ENCODE results near the gene TULP1.
A peak's percentile ranks its signal among the peaks of the same experiment; 100 is the strongest.

The TULP1 gene

DNA sequence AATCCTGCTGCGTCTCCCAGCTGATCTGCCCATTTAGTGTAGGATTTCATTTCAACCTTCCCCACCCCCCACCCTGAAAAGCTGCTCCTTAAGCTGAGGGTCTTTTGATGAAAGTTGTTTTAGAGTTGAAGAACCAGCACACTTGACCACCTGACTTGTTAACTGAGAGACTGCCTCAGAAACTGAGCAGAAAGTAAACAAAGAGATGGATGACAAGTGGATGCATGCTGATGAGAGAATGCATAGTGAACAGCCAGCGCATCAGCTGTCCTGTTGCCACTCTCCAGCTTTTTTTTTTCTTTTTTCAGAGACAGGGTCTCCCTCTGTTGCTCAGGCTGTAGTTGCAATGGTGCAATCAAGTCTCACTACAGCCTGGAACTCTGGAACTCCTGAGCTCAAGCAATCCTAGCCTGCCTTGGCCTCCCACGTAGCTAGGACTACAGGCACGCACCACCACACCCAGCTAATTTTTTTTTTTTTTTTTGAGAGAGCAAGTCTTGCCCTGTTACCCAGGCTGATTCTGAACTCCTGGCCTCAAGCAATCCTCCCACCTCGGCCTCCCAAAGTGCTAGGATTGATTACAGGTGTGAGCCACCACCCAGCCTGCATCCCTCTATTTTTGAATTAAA, 35.0 kb downstream of the TULP1 start:
- H3K9ac ChIP-seq (ENCODE audit: low read depth, low read length), result no peak overlapping the region
- no peak overlapping the region for H3K4me3 ChIP-seq (ENCODE audit: low read length)
- no peaks in the 10 kb centered on the region for H3K27me3 ChIP-seq (ENCODE audit: control insufficient read depth, insufficient read depth, low read length)
- H3K36me3 ChIP-seq (ENCODE audit: insufficient read depth, low read length), result peaks cover 76% of the 10 kb centered on the region
- no peak overlapping the region for H3K4me2 ChIP-seq (ENCODE audit: low read length)
- no peaks in the 10 kb centered on the region for H3K4me1 ChIP-seq (ENCODE audit: control insufficient read depth, insufficient read depth, low read length)
- no peaks in the 10 kb centered on the region for H3K9me3 ChIP-seq (replicated peaks; ENCODE audit: low read length)

DNA sequence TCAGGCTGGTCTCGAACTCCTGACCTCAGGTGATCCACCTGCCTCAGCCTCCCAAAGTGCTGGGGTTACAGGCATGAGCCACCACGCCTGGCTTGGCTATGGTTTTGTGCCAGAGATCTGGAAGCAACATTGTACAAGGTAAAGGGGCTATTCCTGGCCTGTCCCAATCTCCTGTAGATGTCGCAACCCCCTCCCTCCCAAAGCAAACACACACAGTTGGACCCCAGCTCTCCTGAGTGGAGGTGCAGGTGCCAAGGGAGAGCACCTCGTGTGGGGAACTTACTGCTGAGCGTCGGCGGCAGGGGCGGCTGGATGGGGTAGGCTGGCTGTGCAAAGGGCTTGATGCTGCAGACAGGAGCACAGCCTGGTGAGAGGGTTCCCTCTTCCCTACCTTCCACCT, 35.7 kb downstream of the TULP1 start:
- H3K27me3 ChIP-seq (ENCODE audit: control insufficient read depth, insufficient read depth, low read length), result no peaks in the 10 kb centered on the region
- H3K9me3 ChIP-seq (replicated peaks; ENCODE audit: low read length), result no peaks in the 10 kb centered on the region
- H3K4me2 ChIP-seq (ENCODE audit: low read length), result no peak overlapping the region
- no peak overlapping the region for H3K9ac ChIP-seq (ENCODE audit: low read depth, low read length)
- no peak overlapping the region for H3K4me3 ChIP-seq (ENCODE audit: low read length)
- H3K36me3 ChIP-seq (ENCODE audit: insufficient read depth, low read length), result peaks cover 77% of the 10 kb centered on the region
- H3K4me1 ChIP-seq (ENCODE audit: control insufficient read depth, insufficient read depth, low read length), result peaks cover 3% of the 10 kb centered on the region

DNA sequence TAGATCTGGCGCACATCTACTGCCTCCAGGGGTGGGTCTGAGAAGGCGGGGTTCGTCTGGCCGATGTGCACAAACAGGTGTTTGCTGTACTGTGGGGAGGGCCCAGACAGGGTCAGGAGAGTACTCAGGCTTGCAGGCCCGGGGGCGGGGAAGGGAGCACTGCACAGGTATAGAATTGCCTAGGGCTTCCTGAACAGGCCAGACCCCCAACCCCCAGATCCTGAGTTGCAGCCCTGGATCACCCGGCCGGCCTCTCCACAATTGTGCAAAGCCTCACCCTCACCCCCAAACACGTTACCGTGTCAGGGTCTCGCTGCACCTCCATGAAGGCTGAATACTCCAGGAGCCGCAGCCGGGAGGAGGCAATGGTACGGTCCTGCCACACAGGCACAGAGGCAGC, 36.7 kb downstream of the TULP1 start:
- no peak overlapping the region for H3K4me2 ChIP-seq (ENCODE audit: low read length)
- H3K4me1 ChIP-seq (ENCODE audit: control insufficient read depth, insufficient read depth, low read length), result peaks cover 13% of the 10 kb centered on the region
- H3K9ac ChIP-seq (ENCODE audit: low read depth, low read length), result no peak overlapping the region
- H3K4me3 ChIP-seq (ENCODE audit: low read length), result no peak overlapping the region
- no peaks in the 10 kb centered on the region for H3K9me3 ChIP-seq (replicated peaks; ENCODE audit: low read length)
- H3K27me3 ChIP-seq (ENCODE audit: control insufficient read depth, insufficient read depth, low read length), result no peaks in the 10 kb centered on the region
- H3K36me3 ChIP-seq (ENCODE audit: insufficient read depth, low read length), result peaks cover 80% of the 10 kb centered on the region

DNA sequence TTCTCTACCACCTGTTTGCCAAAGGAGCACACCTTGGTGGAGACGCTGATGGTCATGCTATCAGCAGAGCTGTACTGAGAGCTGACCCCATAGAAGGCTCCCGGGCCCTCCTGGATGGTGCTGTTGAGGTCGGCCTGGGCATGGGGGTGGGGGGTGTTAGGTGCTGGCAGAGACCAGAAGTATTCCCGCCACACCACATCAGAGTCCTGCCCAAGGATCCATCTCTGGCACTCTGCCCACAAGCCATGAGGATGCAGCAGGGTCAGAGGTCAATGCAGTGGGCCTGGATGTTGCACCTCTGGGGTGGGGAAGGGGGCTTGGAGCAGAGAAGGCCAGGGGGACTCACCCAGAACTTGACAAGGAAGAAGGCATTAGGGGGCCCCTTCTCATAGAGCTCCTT, 37.1 kb downstream of the TULP1 start:
- no peak overlapping the region for H3K9ac ChIP-seq (ENCODE audit: low read depth, low read length)
- H3K27me3 ChIP-seq (ENCODE audit: control insufficient read depth, insufficient read depth, low read length), result no peaks in the 10 kb centered on the region
- no peaks in the 10 kb centered on the region for H3K9me3 ChIP-seq (replicated peaks; ENCODE audit: low read length)
- peaks cover 82% of the 10 kb centered on the region for H3K36me3 ChIP-seq (ENCODE audit: insufficient read depth, low read length)
- H3K4me1 ChIP-seq (ENCODE audit: control insufficient read depth, insufficient read depth, low read length), result peaks cover 18% of the 10 kb centered on the region
- H3K4me3 ChIP-seq (ENCODE audit: low read length), result no peak overlapping the region
- H3K4me2 ChIP-seq (ENCODE audit: low read length), result no peak overlapping the region

DNA sequence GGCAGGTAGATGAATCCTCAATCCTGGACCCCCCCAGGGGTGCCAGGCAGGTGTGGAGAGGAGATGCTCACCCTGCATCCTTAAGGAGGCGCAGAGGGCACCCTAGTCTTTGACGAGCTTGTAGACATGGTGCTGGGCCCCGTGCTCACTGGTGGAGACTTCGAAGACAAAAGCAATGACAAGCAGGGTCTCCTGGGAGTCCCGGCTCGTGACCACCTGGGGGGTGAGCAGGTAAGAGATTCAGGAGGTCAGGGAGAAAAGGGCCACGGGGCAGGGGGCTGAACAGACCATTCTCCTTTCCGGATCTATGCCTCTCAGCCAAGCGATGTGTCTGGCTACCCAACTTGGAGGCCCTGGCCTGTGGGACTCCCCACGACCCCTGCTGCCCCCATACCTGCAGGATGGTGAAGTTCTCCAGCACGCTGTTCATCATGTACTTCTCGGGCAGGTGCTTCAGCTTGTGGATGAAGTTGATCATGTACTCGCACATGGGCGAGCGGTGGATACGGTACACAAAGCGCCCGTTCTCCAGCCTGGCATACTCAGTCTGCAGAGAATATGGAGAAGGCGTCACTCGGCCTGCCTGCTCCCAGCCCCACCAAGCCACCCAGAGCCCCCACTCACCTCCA, 37.6 kb downstream of the TULP1 start:
- H3K9ac ChIP-seq (ENCODE audit: low read depth, low read length), result no peak overlapping the region
- H3K4me3 ChIP-seq (ENCODE audit: low read length), result no peak overlapping the region
- H3K36me3 ChIP-seq (ENCODE audit: insufficient read depth, low read length), result peaks cover 83% of the 10 kb centered on the region
- H3K4me1 ChIP-seq (ENCODE audit: control insufficient read depth, insufficient read depth, low read length), result peaks cover 23% of the 10 kb centered on the region
- H3K4me2 ChIP-seq (ENCODE audit: low read length), result no peak overlapping the region
- H3K27me3 ChIP-seq (ENCODE audit: control insufficient read depth, insufficient read depth, low read length), result no peaks in the 10 kb centered on the region
- no peaks in the 10 kb centered on the region for H3K9me3 ChIP-seq (replicated peaks; ENCODE audit: low read length)

DNA sequence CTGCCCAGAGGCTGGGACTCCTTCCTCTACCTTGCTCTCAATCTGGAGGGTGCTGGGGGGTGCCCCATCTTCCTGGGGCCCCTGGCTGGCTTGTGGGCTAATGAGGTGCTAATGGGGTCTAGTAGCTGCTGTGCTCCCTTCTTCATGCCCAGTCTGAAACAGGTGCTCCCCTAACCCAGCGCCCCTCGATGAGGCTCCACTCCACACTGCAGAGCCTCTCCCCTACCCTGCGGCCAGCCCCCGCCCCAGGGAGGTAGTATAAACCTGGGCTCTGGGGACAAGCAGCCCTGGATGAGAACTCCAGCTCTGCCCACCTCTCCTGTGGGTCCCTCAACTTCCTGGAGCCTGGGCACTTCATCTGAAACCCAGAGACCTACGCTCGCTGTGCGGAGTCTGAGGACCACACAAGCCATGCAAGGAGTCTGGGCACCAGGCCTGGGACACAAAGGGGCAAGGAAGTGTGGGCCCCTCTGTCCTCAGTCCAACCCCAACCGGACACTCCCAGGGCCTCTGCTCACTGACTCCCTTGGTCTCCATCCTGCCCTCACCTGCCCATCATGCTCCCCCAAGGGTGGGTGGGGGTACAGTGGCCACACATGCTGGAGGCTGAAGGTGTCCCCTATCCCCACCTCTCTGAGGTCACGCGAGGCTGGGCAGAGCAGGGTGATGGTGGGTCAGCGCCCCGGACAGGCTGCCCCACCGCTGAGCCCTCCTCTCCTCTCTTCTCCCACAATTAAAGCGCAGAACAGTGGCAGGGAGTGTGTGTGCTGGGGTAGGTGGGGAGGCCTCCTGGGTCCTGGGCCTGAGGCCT, 38.4 kb downstream of the TULP1 start:
- Histone ChIP-seq H3K4me2 (ENCODE audit: low read length) (no peak overlapping the region), H3K4me3 (ENCODE audit: low read length) (no peak overlapping the region), H3K9me3 (replicated peaks; ENCODE audit: low read length) (no peaks in the 10 kb centered on the region), H3K4me1 (ENCODE audit: control insufficient read depth, insufficient read depth, low read length) (peaks cover 25% of the 10 kb centered on the region), H3K36me3 (ENCODE audit: insufficient read depth, low read length) (peaks cover 84% of the 10 kb centered on the region), H3K27me3 (ENCODE audit: control insufficient read depth, insufficient read depth, low read length) (no peaks in the 10 kb centered on the region), H3K9ac (ENCODE audit: low read depth, low read length) (no peak overlapping the region)

DNA sequence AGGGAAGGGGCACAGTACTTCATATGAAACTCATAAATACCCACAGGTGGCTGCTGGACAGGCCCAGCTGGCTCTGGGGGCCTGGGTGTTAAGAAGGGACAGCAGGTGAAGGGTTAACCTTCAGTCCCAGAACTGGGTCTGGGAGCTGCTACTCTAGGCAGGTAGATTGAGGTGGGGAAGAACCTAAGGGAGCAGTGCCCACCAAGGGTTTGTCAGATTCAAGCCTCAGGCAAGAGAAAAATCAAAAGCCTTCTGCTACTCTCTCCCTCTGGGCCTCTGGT, 38.9 kb downstream of the TULP1 start:
- peaks cover 25% of the 10 kb centered on the region for H3K4me1 ChIP-seq (ENCODE audit: control insufficient read depth, insufficient read depth, low read length)
- peaks cover 86% of the 10 kb centered on the region for H3K36me3 ChIP-seq (ENCODE audit: insufficient read depth, low read length)

DNA sequence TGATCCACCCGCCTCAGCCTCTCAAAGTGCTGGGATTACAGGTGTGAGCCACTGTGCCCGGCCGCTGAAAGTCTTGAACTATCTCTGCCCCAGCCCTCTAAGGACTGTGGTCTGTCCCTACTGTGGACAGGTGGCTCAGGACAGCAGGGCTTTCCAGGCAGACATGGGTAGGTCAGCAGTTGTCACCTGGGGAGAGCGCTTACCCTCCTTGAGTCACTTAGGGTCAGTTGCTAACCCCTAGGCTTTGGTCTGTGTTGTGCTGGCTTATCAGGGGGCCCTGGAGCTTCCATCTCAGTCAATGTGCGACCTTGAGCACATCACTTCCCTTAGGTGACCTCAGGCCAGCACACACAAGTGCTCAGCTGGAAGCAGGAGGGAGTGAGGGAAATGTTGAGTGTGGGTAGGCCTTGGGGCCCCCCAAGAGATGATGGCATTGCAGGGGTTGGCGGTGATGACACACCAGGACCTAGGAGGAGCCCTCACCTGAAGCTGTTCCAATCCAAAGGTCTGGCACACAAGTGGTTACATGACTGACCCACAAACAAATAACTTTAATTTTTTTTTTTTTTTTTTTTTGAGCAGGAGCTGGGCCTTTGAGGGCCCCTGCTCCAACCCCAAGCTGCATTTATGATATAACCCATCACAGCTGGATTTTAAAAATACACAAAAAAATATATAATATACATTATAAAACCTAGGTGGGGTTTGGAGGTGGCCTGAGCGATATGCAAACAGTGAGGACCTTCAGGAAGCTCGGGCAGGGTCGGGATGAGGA, 39.4 kb downstream of the TULP1 start:
- H3K36me3 ChIP-seq (ENCODE audit: insufficient read depth, low read length), result peaks cover 87% of the 10 kb centered on the region

More for the DNA sequence above, 38.9 kb downstream of the TULP1 start:
- H3K9me3 ChIP-seq (replicated peaks; ENCODE audit: low read length), result no peaks in the 10 kb centered on the region
- no peak overlapping the region for H3K4me2 ChIP-seq (ENCODE audit: low read length)
- no peaks in the 10 kb centered on the region for H3K27me3 ChIP-seq (ENCODE audit: control insufficient read depth, insufficient read depth, low read length)
- no peak overlapping the region for H3K9ac ChIP-seq (ENCODE audit: low read depth, low read length)
- no peak overlapping the region for H3K4me3 ChIP-seq (ENCODE audit: low read length)

DNA sequence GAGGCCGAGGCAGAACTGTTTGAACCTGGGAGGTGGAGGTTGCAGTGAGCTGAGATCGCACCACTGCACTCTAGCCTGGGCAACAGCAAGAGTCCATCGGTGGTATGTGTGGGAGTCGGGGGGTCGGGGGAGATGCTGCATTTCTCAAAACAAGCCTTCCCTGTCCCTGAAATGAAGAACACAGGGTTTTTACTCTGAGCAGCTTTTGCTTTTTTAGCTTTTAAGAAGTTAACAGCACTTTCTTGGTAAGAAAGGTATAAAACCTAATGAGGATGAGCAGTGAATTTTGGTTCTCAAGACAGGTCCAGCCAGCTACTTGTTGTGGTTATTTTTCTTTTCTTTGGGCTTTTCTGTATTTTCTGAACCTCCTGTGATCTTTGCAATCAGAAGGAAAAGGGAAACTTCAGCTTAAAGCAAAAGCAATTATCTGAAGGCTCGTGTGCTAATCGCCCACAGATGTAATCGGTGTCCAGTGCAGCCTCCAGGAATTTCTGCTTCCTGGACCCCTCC, 40.8 kb downstream of the TULP1 start:
- peaks cover 31% of the 10 kb centered on the region for H3K4me1 ChIP-seq (ENCODE audit: control insufficient read depth, insufficient read depth, low read length)
- H3K36me3 ChIP-seq (ENCODE audit: insufficient read depth, low read length), result peaks cover 73% of the 10 kb centered on the region
- H3K4me2 ChIP-seq (ENCODE audit: low read length), result peak overlapping the region; percentile 21
- H3K9ac ChIP-seq (ENCODE audit: low read depth, low read length), result peak overlapping the region; percentile 3
- no peaks in the 10 kb centered on the region for H3K9me3 ChIP-seq (replicated peaks; ENCODE audit: low read length)
- no peaks in the 10 kb centered on the region for H3K27me3 ChIP-seq (ENCODE audit: control insufficient read depth, insufficient read depth, low read length)
- H3K4me3 ChIP-seq (ENCODE audit: low read length), result peak overlapping the region; percentile 95

More for the DNA sequence above, 39.4 kb downstream of the TULP1 start:
- Histone ChIP-seq H3K27me3 (ENCODE audit: control insufficient read depth, insufficient read depth, low read length) (no peaks in the 10 kb centered on the region), H3K4me2 (ENCODE audit: low read length) (no peak overlapping the region), H3K4me3 (ENCODE audit: low read length) (no peak overlapping the region), H3K9ac (ENCODE audit: low read depth, low read length) (no peak overlapping the region), H3K9me3 (replicated peaks; ENCODE audit: low read length) (no peaks in the 10 kb centered on the region), H3K4me1 (ENCODE audit: control insufficient read depth, insufficient read depth, low read length) (peaks cover 25% of the 10 kb centered on the region)

DNA sequence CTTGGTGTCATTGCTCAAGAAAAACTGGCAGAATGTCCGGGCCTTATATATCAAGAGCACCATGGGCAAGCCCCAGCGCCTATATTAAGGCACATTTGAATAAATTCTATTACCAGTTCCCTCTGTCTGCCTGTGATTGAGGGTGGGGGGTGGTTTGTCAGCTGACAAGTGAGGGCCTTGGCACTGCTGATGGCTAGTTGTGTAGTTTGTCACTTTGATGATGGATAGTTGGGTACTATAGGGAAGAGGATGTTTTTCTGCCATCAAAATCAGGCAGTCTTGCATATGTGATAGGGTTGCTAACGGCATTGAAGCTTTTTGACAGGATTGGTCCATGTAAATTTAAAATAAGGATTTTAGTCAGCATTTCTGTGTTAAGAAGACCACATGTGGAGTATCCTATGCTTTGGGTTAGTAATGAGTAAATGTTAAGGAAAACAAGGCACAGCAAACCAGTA, 42.0 kb downstream of the TULP1 start:
- H3K4me2 ChIP-seq (ENCODE audit: low read length), result peak overlapping the region; percentile 91
- H3K27me3 ChIP-seq (ENCODE audit: control insufficient read depth, insufficient read depth, low read length), result no peaks in the 10 kb centered on the region
- peaks cover 73% of the 10 kb centered on the region for H3K36me3 ChIP-seq (ENCODE audit: insufficient read depth, low read length)
- peak overlapping the region; percentile 95 for H3K4me3 ChIP-seq (ENCODE audit: low read length)
- H3K9ac ChIP-seq (ENCODE audit: low read depth, low read length), result peak overlapping the region; percentile 100
- H3K9me3 ChIP-seq (replicated peaks; ENCODE audit: low read length), result no peaks in the 10 kb centered on the region
- peaks cover 31% of the 10 kb centered on the region for H3K4me1 ChIP-seq (ENCODE audit: control insufficient read depth, insufficient read depth, low read length)

Measured in skeletal muscle satellite cell (primary cell).